Measurements from ENCODE around the gene LRR1.
"Not testable (repeated sequence)": the region's sequence is repeated elsewhere in the genome, so short reads cannot be mapped to it uniquely, and the experiment has no call there.

LRR1 gene

DNA sequence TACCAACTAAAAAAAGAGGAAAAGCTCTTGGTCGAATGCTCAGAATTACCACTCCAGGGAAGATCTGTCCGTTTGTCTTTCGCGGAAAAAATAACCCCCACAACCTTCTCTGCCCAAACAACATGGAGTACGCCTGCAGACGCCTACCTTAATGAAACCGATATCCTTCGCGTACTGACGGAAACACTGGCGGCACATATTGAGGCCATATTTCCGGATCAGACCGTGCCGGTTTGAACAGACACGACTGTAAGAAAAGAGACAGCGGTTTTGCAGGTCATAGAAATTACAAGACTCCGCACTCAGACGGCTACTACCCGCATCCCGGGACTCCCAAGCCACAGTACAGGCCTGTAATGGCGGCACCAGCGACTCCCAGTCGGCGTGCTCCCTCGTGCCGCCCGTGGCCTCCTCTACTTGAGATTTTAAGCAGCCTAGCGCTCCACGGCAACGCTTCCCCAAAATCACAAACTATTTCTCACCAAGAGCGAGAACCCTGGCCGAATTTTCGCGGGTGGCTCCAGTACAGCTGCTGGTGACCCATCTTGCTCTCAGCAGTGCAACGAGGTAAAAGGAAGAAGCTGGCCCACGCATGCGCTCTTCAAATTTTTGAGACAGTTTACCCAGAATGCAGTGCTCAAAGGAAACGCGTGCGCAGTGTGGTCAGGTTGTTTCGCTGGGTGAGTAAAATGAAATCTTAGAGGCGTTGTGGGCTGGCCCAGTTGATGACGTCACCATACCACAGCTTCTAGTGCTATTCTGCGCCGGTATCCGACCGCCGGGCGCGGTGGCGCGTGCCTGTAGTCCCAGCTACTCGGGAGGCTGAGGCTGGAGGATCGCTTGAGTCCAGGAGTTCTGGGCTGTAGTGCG, 12.7 kb upstream of the LRR1 start, which contains the start of gene RPS29:
TSS of gene RPS29 (minus strand) at position 578 of the 870 bp plus-strand sequence. CDS start at position 544, 34 bp downstream.
- peak; percentile 96 for DNase-seq (ENCODE audit: low read depth)

GRCh38 chr14:49586673-49587460, 11.9 kb upstream of the LRR1 start:
- peak; percentile 28 for DNase-seq (ENCODE audit: low read depth)

- no peak for DNase-seq (ENCODE audit: low read depth)
These were observed 9.4 kb upstream of the LRR1 start for GRCh38 chr14:49589387-49589786.

GRCh38 chr14:49593016-49593415, 5.7 kb upstream of the LRR1 start:
- DNase-seq (ENCODE audit: low read depth): no peak

- DNase-seq (ENCODE audit: low read depth): no peak
These were observed 4.2 kb upstream of the LRR1 start for GRCh38 chr14:49594347-49595091.

GRCh38 chr14:49598189-49598484, 603 bp upstream of the LRR1 start:
- no peak for DNase-seq (ENCODE audit: low read depth)

DNA sequence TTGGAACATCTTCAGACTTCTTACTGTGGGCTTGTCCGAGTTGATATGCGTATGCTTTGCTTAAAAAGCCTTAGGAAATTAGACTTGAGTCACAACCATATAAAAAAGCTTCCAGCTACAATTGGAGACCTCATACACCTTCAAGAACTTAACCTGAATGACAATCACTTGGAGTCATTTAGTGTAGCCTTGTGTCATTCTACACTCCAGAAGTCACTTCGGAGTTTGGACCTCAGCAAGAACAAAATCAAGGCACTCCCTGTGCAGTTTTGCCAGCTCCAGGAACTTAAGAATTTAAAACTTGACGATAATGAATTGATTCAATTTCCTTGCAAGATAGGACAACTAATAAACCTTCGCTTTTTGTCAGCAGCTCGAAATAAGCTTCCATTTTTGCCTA, 8.8 kb downstream of the LRR1 start:
- DNase-seq (ENCODE audit: low read depth): no peak

GRCh38 chr14:49612251-49612650, 13.5 kb downstream of the LRR1 start:
- no peak for DNase-seq (ENCODE audit: low read depth)

GRCh38 chr14:49612671-49613070, 13.9 kb downstream of the LRR1 start:
- DNase-seq (ENCODE audit: low read depth): no peak

DNA sequence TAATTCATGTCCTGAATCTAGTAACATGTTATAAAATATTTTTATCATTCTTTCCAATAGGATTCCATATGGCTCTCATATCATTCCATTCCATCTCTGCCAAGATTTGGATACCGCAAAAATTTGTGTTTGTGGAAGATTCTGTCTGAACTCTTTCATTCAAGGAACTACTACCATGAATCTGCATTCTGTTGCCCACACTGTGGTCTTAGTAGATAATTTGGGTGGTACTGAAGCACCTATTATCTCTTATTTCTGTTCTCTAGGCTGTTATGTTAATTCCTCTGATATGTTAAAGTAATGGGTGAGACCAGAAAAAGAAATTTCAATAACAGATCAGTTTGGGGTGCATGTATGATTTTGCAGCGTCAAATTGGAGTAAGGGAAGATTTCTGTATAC, 15.5 kb downstream of the LRR1 start:
- no peak for DNase-seq (ENCODE audit: low read depth)

- DNase-seq (ENCODE audit: low read depth): no peak
These were observed 17.0 kb downstream of the LRR1 start for GRCh38 chr14:49615776-49616175.

DNA sequence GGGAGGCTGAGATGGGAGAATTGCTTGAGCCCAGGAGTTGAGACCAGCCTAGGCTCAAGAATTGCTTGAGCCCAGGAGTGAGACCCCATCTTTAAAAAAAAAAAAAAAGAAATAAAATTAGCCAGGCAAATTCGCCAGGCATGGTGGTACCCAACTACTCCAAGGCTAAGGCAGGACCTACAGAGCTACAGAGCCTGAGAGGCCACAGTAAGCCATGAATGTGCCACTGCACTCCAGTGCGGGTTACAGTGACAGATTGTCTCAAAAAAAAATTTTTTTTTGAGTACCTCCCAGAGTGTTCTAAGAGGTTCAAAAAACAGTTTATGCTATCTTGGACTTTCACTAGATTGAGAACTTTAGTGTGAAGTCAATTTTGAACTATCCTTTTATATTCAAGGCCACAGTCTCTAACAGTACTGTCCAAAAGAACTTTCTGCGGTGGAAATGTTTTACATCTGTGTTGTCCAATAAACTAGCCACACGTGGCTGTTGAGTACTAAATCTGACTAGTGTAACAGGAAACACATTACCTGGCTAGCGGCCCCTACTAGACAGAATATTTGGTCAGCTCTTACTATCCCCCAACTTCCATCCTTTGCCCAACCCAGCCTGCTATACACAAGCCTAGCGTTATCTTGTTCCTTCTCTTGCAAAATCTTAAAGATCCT, 19.2 kb downstream of the LRR1 start:
- DNase-seq (ENCODE audit: low read depth): no peak

DNA sequence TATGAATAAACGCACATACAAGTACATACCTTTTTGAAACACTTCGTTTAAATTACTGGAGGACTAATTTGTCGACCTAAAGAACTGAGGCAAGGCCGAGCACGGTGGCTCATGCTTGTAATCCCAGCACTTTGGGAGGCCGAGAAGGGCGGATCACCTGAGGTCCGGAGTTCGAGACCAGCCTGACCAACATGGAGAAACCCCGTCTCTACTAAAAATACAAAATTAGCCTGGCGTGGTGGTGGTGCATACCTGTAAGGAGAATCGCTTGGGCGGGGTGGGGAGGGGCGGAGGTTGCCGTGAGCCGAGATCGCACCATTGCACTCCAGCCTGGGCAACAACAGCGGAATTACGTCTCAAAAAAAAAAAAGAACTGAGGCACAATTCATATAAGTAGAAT, 20.5 kb downstream of the LRR1 start:
- DNase-seq (ENCODE audit: low read depth): not testable (repeated sequence)

- DNase-seq (ENCODE audit: low read depth): no peak
These were observed 21.0 kb downstream of the LRR1 start for GRCh38 chr14:49619730-49620129.

DNA sequence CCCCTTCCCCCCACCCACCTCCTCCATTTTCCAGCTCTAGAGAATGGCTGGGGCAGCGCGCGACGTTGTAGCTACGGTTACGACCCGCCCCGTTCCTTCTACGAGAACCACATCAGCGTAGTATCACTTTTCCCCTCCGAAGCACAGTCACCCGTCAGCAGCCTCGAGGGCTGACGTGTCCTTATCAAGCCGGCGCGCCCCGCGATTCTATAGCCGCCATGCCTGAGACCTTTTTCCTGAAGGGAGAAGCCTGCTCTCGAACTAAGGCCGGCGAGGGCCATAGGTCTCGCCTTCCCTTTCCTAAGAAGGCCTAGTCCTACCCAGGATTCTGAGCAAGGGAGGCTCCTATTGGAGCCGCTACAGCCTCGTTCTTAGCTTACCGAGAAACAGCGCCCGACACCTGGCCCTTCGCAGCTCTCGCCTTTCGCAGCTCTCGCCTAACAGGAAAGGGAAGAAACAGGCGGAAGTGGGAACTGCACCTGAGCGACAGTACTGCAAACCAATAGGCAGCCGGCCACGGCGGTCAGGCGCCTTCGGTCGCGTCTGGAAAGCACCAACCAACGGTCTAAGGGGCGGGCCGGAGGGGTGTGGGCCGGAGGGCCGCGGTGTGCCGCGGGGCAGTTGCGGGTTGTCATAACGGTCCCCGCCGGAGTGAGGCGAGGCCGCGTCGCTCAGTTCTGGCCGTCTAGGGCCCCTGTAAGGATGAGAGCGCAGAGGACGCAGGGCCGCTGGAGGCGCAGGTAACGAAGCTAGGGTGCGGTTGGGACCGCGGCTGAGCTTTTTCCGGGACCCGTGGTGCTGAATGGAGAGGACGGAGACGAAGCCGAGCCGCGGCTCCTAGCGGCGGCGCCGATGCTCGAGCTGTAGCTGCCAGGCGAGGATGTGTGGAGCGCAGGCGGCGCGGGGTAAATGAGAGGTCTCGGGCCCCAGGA, 21.7 kb downstream of the LRR1 start, which contains the start of the genes MGAT2 and RPL36AL:
TSS of gene MGAT2 (plus strand) at position 618 of the 932 bp plus-strand sequence. CDS start 470 bp downstream, outside the sequence.
TSS of gene RPL36AL (minus strand) at position 445 of the 932 bp plus-strand sequence. CDS start 1,522 bp downstream, outside the sequence.
- peak; percentile 92 for DNase-seq (ENCODE audit: low read depth)

- DNase-seq (ENCODE audit: low read depth): peak; percentile 44
These were observed 22.6 kb downstream of the LRR1 start for GRCh38 chr14:49621114-49621881.

GRCh38 chr14:49622022-49622607, 23.4 kb downstream of the LRR1 start:
- no peak for DNase-seq (ENCODE audit: low read depth)

- DNase-seq (ENCODE audit: low read depth): no peak
These were observed 24.6 kb downstream of the LRR1 start for GRCh38 chr14:49623387-49623786.
